HEK293T (cell line): ENCODE measurements around the gene NETO1.

ENCODE experiments used
- CTCF ChIA-PET: fragments of 350-600 bp; formaldehyde crosslinking; extraction: SDS; loops from one replicate; lab custom pipeline; 2021; ENCODE audit warnings: antibody characterized with exemption, inconsistent platforms; lab: Yijun Ruan, JAX
- POLR2A ChIA-PET: fragments of 350-600 bp; formaldehyde crosslinking; extraction: SDS; loops from one replicate; lab custom pipeline; 2020; ENCODE audit warnings: antibody characterized with exemption, inconsistent platforms; lab: Yijun Ruan, JAX
- DNase-seq: peaks from one replicate; pipeline ENCODE4 v3.0.0; 2012; ENCODE audit warnings: mixed read lengths; ENCODE audit errors: extremely low spot score
- ARNT ChIP-seq: fragments of 450-650 bp; IDR thresholded peaks from 2 replicates; pipeline ENCODE4 v1.6.1; 2017; ENCODE audit warnings: mild to moderate bottlenecking
- BHLHE40 ChIP-seq: fragments of 450-650 bp; IDR thresholded peaks from 2 replicates; pipeline ENCODE4 v1.6.1; 2016; ENCODE audit warnings: mild to moderate bottlenecking, moderate library complexity, borderline replicate concordance
- CTBP1 ChIP-seq: fragments of 450-650 bp; IDR thresholded peaks from 2 replicates; pipeline ENCODE4 v1.6.1; 2016; ENCODE audit warnings: borderline replicate concordance
- ELF4 ChIP-seq: fragments of 450-650 bp; IDR thresholded peaks from 2 replicates; pipeline ENCODE4 v1.6.1; 2017; ENCODE audit warnings: antibody characterized with exemption
- FOXA1 ChIP-seq: fragments of 450-650 bp; IDR thresholded peaks from 2 replicates; pipeline ENCODE4 v1.6.1; 2016; ENCODE audit warnings: mild to moderate bottlenecking
- FOXK2 ChIP-seq: fragments of 450-650 bp; IDR thresholded peaks from 2 replicates; pipeline ENCODE4 v1.6.1; 2016; ENCODE audit warnings: mild to moderate bottlenecking
- FOXM1 ChIP-seq: fragments of 450-650 bp; IDR thresholded peaks from 2 replicates; pipeline ENCODE4 v1.6.1; 2017; ENCODE audit warnings: mild to moderate bottlenecking, borderline replicate concordance
- HDGF ChIP-seq: fragments of 450-650 bp; IDR thresholded peaks from 2 replicates; pipeline ENCODE4 v1.6.1; 2017; ENCODE audit warnings: antibody characterized with exemption, borderline replicate concordance
- L3MBTL2 ChIP-seq: fragments of 450-650 bp; conservative IDR thresholded peaks from 2 replicates; pipeline ENCODE4 v1.6.1; 2016; ENCODE audit warnings: mild to moderate bottlenecking
- LEF1 ChIP-seq: fragments of 450-650 bp; IDR thresholded peaks from 2 replicates; pipeline ENCODE4 v1.6.1; 2017; ENCODE audit warnings: mild to moderate bottlenecking, borderline replicate concordance
- NFRKB ChIP-seq: fragments of 450-650 bp; IDR thresholded peaks from 2 replicates; pipeline ENCODE4 v1.6.1; 2016; ENCODE audit warnings: mild to moderate bottlenecking, moderate library complexity
- PKNOX1 ChIP-seq: fragments of 450-650 bp; IDR thresholded peaks from 2 replicates; pipeline ENCODE4 v1.6.1; 2016
- SP1 ChIP-seq: fragments of 450-650 bp; IDR thresholded peaks from 2 replicates; pipeline ENCODE4 v1.6.1; 2017
- SUZ12 ChIP-seq: fragments of 450-650 bp; IDR thresholded peaks from 2 replicates; pipeline ENCODE4 v1.6.1; 2016; ENCODE audit warnings: mild to moderate bottlenecking
- TARDBP ChIP-seq: fragments of 450-650 bp; IDR thresholded peaks from 2 replicates; pipeline ENCODE4 v1.6.1; 2016
- ZNF384 ChIP-seq: fragments of 450-650 bp; IDR thresholded peaks from 2 replicates; pipeline ENCODE4 v1.6.1; 2016

NETO1 gene

GRCh38 chr18:72834731-72835130 lies 33.1 kb downstream of the NETO1 start:
- no peak for TF ChIP-seq LEF1
- no peak for TF ChIP-seq ELF4
- TF ChIP-seq NFRKB: no peak
- ChIA-PET POLR2A (no interaction called here), CTCF (no interaction called here)
- no peak for DNase-seq

GRCh38 chr18:72833471-72833870 lies 34.3 kb downstream of the NETO1 start:
- ChIA-PET POLR2A (no interaction called here), CTCF (no interaction called here)
- no peak for TF ChIP-seq NFRKB
- no peak for TF ChIP-seq TARDBP
- no peak for TF ChIP-seq FOXK2
- no peak for DNase-seq

GRCh38 chr18:72830109-72830508 lies 37.7 kb downstream of the NETO1 start:
- CTCF ChIA-PET: no interaction called here
- TF ChIP-seq TARDBP: no peak
- TF ChIP-seq ELF4: no peak
- no peak for TF ChIP-seq HDGF
- TF ChIP-seq CTBP1: no peak
- no peak for TF ChIP-seq ZNF384
- TF ChIP-seq ARNT: no peak
- TF ChIP-seq BHLHE40: no peak
- TF ChIP-seq NFRKB: no peak
- no peak for TF ChIP-seq L3MBTL2
- TF ChIP-seq LEF1: no peak
- no peak for TF ChIP-seq FOXM1
- TF ChIP-seq SUZ12: no peak
- TF ChIP-seq FOXA1: no peak
- TF ChIP-seq SP1: no peak
- TF ChIP-seq FOXK2: no peak
- no peak for TF ChIP-seq PKNOX1
- DNase-seq: no peak
- POLR2A ChIA-PET: no interaction called here

- CTCF ChIA-PET: no interaction called here
- TF ChIP-seq FOXM1 (no peak), LEF1 (no peak), NFRKB (no peak), CTBP1 (no peak), TARDBP (no peak), FOXA1 (no peak), HDGF (no peak)
- no peak for DNase-seq
- POLR2A ChIA-PET: no interaction called here
Observed at GRCh38 chr18:72828601-72829000, 39.2 kb downstream of the NETO1 start.

GRCh38 chr18:72826736-72827135 lies 41.1 kb downstream of the NETO1 start:
- no peak for DNase-seq
- POLR2A ChIA-PET: no interaction called here
- TF ChIP-seq FOXK2 (no peak), HDGF (no peak), ZNF384 (no peak), LEF1 (no peak), ELF4 (no peak), FOXM1 (no peak)
- CTCF ChIA-PET: no interaction called here

GRCh38 chr18:72823345-72823744 lies 44.4 kb downstream of the NETO1 start:
- DNase-seq: no peak
- ChIA-PET CTCF (no interaction called here), POLR2A (no interaction called here)
- TF ChIP-seq FOXK2: no peak
- TF ChIP-seq CTBP1: no peak

GRCh38 chr18:72822202-72822601 lies 45.6 kb downstream of the NETO1 start:
- POLR2A ChIA-PET: no interaction called here
- CTCF ChIA-PET: interaction anchor here (0.6 kb wide), 1 partner anchor 1639 kb away, joined by 3 read pairs; no protein-coding TSS in a partner anchor
- DNase-seq: no peak
- no peak for TF ChIP-seq PKNOX1
- no peak for TF ChIP-seq FOXA1
- TF ChIP-seq BHLHE40: no peak
- TF ChIP-seq TARDBP: no peak

- CTCF ChIA-PET: no interaction called here
- TF ChIP-seq FOXA1 (no peak), ZNF384 (no peak), ELF4 (no peak), ARNT (no peak), HDGF (no peak), BHLHE40 (no peak), LEF1 (no peak), CTBP1 (no peak), FOXM1 (no peak), TARDBP (no peak), NFRKB (no peak), FOXK2 (no peak), SP1 (no peak)
- DNase-seq: no peak
- POLR2A ChIA-PET: no interaction called here
Observed at GRCh38 chr18:72820571-72820970, 47.2 kb downstream of the NETO1 start.
